Pulmonary artery endothelial cell (primary cell): ENCODE results near the gene NME4. TPM values are rescaled to one million over a fixed set of nuclear protein-coding genes. Genes with fewer than 3 reads are reported as not detected.
"Not testable (repeated sequence)": the region's sequence is repeated elsewhere in the genome, so short reads cannot be mapped to it uniquely, and the experiment has no call there.

ENCODE experiments used
- DNase-seq: peaks from one replicate; pipeline ENCODE4 v3.0.0-alpha.2; 2011; ENCODE audit warnings: low read depth, low spot score
- total RNA-seq: library from RNA; depleted of rRNA; stranded (reverse); fragments of >200 nt; gene quantifications from 2 replicates; pipeline ENCODE4 v1.2.3, GENCODE V29; 2014

Gene NME4
- total RNA-seq, 1 donor from 2014 or later: 87.8 TPM

DNA sequence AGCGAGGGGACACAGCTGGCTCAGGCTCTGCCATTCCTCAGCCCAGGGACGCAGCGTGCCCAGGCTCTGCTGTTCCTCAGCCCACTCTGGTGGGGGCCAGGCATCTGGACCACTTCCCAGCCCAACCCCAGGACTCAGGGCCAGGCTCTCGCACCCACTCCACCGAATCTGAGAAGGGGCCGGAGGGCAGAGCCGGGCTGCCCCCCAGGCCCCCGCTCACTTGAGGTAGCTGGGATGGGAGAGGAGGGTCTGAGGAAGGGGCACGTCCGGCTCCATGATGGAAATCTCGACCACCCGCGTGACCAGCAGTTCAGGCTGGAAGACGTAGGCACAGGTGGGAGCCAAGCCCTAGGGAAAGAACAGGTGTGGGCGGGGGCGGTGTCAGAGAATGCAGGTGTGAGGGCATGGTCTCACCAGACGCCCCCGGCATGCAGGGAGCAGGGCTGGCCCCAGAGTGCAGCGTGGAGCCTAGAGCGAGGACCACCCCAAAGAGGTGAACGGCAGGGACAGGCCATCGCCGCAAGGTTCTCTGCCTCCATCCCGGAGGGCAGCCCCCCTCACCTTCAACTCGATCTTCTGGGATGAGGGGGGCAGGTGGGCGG lies 20.1 kb upstream of the NME4 start:
- no peak for DNase-seq

DNA sequence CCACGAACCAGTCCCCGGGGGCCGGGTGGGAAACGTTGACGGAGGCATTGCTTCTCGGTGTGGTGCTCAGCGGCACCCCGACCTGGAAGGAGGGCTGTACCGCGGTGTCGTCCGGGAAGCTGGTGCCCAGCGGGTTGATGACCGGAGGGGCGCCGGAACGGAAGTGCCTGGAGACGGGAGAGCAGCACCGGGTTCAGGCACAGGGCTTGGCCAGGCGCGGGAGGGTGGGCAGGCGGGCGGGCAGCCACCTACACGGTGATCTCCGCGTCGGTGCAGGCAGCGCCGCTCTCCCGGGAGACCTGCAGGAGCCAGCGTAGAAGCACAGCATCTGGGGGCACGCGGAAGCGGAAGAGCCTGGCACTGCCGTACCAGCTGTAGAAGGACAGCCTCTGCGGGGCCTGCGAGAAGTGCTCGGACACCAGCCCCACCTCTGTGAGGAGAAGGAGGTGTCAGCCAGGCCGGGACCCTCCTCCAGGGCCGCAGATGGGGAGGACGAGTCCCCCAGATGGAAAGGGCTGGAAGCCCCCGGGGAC lies 19.5 kb upstream of the NME4 start:
- DNase-seq: no peak

DNA sequence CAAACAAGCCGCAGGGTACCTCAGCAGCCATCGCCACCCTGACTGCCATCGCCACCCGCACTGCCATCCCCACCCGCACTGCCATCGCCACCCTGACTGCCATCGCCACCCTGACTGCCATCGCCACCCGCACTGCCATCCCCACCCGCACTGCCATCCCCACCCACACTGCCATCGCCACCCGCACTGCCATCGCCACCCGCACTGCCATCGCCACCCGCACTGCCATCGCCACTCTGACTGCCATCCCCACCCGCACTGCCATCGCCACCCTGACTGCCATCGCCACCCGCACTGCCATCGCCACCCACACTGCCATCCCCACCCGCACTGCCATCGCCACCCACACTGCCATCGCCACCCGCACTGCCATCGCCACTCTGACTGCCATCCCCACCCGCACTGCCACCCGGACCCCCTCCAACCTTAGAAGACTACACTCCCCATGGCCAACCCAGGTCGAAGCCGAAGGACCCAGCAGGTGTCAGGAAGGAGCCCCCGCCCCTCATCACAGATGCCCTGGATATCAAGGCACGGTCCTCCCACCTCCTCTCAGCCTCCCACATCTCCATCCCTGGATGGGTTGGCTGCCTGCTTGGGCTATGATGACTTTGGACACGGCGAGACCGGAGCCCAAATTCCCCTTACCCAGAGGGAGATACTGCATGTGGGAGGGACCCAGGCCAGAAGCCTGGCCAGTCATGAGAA lies 18.7 kb upstream of the NME4 start:
- not testable (repeated sequence) for DNase-seq

DNA sequence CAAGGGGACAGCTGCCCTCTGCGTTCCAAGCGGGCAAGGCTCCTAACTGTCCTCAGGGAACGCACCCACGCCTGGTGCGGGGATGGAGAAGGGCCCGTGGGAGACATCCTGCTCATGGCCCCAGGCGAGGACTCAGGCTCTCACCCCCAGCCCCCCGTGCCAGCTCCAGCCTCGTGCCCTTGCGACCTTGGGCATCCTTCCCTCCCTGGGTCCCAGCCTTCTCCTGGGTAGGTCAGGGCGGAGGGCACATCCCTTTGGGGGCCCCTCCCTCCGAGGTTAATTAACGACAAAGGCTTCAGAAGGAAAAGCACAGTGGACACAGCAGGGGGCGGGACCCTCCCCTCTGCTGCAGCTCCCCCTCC lies 18.2 kb upstream of the NME4 start:
- no peak for DNase-seq

DNA sequence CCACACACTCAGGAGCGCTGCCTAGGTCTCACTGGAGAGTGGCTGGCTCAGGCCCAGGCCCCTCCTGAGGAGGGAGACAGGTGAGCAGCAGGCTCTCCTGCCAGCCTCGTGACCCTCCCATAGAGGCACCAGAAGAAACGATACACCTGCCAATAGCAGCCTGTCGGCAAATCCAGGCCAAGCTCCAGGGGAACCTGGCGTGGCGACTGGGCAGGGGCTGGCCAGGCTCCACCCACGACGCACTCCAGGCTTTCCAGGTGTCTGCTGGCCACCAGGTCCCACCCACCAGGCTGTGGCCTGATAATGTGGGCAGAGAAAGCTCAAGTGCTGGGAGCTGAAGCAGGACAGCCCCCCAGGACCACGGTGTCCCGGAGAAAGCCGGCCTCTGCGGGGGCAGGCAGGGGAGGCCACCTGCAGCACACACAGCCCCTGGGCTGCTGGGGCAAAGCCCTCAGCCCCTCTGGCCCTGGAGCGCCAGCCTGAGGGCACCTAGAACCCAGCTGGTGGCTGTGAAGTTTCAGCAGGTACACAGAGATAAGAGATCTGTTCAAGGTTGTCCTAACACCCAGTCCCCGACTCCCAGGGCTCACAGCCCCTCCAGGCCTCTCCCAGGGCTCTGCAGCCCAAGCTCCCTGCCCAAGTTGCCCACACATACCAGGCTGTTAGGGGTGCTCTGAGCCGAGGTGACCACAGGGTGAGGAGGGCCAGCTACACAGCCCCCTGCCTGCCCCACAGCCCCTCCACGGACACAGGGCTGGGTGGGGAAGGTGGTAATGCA lies 17.6 kb upstream of the NME4 start:
- DNase-seq: no peak

DNA sequence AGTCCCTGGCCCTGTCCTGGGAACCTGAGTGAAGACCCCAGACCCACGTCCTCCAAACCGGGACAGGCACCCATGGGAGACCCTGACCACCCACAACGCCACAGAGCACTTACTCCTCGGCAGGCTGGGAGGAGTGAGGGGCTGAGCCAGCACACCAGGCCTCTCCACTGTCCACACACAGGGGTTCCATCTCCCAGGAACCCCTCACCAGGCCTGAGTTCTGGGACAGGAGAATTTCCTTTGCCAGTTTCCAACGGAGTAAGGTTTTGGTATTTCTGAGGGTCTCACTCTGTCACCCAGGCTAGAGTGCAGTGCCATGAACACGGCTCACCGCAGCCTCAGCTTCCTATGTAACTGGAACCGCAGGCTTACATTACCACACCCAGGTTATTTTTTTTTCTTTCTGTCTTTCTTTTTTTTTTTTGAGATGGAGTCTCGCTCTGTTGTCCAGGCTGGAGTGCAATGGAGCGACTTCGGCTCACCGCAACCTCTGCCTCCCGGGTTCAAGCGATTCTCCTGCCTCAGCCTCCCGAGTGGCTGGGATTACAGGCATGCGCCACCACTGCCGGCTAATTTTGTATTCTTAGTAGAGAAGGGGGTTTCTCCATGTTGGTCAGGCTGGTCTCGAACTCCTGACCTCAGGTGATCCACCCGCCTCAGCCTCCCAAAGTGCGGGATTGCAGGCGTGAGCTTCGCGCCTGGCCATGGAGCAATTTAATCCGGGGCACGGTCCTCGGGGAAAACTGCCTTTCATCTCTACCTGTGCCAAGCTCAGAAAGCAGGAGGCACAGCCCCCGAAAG lies 16.8 kb upstream of the NME4 start:
- DNase-seq: no peak

DNA sequence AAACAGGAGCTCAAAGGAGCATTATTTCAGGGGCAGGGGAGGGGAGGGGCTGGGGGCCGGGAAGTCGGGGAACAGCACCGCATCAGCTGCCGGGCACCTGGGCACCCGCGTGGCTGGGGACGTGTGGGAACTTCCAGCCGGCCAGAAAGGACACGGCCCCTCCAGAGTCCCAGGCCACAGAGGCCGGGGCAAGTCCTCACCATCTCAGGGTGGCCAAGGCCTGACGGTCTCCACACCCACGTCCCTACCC lies 16.3 kb upstream of the NME4 start:
- DNase-seq: no peak

DNA sequence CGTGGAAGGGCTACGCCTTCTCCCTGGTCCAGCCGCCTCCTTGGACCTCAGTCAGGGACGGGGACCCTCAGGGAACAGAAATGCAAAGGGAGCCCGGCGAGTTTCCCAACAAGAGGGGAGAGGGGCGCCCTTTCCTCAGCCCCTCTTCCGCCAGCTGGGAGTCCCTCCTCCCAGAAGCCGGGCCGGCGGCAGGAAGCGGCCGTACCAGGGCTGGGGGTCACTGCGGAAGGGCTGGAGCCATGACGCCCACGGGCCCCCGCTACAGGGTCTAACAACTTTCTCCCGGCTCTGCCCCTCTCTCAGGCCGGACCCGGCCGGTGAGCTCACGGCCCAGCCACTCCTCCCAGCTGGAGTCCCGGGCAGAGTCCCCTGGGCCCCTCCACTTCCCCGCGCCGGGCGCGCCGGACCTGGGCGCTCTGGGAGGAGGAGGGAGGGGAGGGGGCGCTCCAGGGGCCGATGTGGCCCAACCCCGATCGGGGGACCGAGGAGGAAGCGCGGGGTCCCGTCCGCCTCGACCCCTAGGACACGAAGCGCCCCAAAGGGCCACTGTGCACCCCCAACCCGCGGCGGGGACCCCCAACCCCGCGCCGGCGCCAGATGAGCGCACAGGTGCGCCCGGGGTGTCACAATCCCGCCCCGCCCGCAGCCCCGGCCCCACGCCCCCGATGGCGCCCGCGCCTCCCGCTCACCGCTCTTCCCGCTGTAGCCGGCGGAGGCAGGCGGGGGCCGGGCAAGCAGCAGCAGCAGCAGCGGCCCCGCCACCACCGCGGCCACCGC lies 15.8 kb upstream of the NME4 start:
- DNase-seq: no peak

DNA sequence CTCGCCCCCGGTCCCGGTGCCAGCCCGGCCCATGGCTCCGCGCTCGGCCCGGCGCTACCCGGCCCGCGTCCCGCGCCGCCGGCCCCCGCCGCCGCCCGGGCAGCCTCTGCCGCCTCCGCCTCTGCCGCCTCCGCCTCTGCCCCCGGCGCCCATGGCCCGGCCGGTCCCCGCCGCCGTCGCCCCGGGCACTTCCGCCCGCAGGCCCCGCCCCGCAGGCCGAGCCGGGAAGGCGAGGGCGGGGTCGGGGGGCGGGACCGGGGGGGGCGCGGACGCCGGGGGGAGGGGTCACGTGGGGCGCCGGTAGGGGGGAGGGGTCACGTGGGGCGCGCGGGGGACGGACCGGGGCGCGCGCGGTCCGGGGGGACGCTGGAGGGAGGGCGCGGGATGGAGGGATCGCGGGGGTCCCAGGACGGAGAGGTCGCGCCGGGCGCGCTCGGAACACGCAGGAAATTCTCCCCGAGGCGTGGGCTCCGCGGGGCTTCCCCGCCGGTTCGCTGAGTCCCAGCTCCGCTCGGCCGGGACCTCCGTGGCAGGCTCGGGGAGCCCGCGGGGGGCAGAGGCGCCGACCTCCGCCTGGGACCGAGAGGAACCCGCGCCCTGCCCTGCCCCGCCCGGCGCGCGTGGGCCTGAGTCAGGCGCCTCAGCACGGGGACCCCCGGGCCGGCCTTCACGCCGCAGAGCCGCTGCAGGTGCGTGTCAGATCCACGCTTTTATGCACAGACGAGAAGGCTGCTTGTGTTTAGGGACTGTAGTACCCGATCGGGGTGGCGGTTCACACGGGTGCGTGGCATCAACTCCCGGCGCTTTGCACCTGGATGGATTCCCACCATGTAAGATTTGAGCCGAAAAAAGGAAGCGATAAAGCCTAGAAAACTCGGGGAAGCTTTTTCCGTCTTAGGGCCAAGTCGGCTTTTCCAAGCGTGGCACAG lies 14.9 kb upstream of the NME4 start, which contains the start of gene PGAP6:
Gene PGAP6, minus strand, starts transcription at position 190 of the 929 bp plus-strand sequence. Its CDS starts 157 bp downstream, at position 33.
- no peak for DNase-seq

DNA sequence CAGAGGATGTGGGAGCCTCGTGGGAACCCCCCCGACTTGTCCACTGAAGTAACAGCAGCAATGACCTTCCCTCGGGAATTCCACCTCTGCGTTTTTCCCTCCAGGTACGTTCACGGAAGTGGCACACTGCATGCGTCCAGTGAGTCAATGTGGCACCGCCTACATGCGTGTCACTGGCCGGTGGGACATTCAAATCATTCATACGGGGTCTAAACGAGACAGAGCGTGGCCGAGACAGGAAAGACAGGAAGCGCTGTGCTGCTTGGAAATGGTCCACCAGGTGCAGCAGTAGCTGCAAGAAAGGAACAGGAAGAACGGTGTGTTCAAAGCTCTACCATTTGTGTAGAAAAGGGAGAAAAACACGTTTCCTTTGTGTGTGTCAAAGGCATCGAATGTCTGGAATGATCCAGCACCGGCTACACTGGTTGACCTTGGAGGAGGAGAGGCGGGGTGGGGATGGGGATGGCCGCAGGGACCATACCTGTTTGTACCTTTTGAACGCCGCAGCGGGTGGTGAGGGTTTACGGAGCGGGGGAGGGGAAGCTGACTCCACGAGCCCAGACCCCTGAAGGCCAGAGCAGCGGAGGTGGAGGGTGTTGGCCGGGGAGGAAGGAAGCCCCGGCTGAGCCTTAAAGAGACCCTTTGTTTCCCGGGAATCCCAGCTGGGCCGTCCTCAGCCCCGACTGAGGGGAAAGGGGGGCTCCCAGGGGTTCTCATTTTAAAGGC lies 13.5 kb upstream of the NME4 start:
- DNase-seq: no peak

DNA sequence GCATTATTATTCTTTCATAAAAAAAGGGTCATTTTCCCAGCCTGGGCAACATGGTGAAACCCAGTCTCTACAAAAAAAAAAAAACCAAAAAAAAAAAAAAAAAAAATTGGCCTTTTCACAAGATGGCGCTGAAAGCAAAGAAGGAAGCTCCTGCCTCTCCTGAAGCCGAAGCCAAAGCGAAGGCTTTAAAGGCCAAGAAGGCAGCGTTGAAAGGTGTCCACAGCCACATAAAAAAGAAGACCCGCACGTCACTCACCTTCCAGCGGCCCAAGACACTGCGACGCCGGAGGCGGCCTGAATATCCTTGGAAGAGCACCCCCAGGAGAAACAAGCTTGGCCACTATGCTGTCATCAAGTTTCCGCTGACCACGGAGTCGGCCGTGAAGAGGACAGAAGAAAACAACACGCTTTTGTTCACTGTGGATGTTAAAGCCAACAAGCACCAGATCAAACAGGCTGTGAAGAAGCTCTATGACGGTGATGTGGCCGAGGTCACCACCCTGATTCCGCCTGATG lies 10.3 kb upstream of the NME4 start:
- DNase-seq: no peak

DNA sequence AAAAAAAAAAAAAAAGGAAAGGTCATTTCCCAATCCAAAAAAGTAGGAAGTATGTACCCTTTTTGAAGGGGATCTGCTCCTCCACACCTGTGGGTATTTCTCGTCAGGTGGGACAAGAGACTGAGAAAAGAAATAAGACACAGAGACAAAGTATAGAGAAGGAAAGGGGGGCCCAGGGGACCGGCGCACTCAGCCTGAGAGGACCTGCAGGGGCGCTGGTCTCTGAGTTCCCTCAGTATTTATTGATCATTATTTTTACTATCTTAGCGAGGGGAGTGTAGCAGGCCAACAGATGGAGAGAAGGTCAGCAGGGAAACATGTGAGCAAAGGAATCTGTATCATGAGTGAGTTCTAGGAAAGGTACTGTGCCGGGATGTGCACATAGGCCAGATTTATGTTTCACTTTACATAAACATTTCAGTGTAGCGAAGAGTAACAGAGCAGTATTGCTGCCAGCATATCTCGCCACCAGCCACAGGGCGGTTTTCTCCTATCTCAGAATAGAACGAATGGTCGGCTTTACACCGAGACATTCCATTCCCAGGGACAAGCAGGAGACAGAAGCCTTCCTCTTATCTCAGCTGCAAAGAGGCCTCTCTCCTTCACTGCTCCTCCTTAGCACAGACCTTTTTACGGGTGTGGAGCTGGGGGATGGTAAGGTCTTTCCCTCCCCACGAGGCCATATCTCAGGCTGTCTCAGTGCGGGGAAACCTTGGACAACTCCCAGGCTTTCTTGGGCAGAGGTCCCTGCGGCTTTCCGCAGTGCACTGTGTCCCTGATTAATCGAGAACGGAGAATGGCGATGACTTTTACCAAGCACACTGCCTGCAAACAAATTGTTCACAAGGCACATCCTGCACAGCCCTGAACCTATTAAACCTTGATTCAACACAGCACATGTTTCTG lies 9.0 kb upstream of the NME4 start:
- DNase-seq: not testable (repeated sequence)

DNA sequence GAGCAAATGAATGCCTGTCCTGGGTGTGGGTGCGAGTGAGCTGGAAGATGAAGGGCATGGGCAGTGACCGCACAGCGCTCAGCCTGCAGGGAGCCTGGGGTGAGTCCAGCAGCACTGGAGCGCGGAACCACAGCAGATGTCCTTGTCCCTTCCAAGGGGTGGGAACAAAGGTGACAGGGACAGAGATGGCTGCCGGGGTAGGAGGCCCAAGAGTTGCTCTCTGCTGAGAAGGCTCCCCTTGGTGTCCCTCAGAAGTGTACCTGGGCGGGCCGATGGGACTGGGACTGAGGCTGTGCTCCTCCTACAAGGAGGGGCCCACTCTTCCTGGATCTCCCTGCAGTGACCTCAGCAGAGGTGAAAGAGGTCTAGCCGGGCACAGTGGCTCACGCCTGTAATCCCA lies 7.6 kb upstream of the NME4 start:
- no peak for DNase-seq

DNA sequence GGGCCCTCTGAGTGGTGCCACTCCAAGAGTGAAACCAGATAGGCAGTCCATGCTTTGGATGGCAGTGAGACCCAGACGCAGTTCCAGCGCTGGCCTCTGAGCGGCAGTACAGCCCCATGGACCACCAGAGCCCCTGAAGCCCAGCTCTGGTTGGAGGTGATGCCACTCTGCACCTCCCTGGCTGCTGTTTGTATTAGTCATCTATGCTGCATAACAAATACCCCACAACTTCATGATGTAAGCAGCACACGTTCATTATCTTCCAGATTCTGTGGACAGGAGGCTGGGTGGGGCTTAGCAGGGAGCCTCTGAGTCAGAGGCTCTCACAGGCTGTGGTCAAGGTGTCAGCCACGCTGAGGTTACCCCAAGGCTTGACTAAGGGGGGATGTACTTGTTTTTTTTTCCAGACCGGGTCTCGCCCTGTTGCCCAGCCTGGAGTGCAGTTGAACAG lies 5.1 kb upstream of the NME4 start:
- peak; percentile 22 for DNase-seq

DNA sequence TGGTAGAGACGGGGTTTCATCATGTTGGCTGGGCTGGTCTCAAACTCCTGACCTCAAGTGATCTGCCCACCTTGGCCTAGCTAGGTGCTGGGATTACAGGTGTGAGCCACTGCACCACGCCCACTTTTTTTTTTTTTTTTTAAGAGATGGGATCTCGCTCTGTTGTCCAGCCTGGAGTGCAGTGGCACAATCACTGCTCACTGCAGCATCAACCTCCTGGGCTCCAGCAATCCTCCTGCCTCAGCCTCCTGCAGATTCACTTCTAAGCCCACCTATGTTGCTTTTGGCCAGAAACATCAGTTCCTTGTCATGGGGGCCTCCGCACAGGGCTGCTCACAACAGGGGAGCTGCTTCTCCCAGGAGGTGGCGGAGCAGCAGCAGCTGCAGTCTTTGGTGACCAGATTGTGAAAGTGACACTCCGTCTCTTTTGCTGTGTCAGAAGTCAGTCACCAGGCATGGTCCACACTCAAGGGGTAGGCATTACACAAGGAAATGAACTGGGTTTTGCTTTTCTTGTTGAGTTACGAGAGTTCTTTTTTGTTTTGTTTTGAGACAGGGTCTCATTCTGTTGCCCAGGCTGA lies 4.5 kb upstream of the NME4 start:
- no peak for DNase-seq

DNA sequence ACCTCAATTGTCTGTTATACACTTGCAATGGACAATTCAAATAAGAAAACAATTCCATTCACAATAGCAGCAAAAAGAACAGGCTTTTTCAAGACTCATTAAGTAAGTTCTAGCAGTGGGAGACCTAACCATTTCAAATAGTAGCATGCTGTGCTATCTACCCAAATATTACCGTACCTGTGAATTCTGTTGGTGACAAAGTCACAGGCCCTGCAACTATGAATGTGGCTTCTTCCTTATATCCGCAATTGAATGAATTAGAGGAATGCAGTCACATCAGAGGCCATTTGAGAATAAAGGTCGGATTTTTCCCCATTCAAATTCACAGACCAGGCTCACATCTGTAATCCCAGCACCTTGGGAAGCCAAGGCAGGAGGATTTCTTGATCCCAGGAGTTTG lies 800 bp upstream of the NME4 start:
- DNase-seq: no peak

DNA sequence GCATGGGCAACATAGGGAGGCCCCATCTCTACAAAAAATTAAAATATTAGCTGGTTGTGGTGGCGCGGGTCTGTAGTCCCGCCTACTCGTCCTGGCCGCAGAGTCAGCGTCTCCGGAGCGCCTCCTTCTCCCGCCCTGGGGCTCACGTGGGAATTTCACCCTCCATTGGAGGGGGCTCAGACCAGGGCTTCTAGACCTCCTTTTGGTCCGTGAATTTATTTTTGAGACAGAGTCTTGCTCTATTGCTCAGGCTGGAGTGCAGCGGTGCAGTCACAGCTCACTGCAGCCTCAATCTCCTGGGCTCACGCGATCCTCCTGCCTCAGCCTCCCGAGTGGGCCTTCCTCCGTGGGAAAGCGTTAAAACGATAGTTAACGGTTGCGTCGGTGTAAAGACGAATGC lies 394 bp upstream of the NME4 start:
- no peak for DNase-seq
